ENCODE results near the gene OTULIN. TPM values are rescaled to one million over a fixed set of nuclear protein-coding genes. Genes with fewer than 3 reads are reported as not detected.

Gene OTULIN
- total and polyA plus RNA-seq, 11 donors: 7.6 to 42.0 (median 27.1) TPM

- H3K27me3 ChIP-seq: no peaks in the 10 kb centered on the region
- DNase-seq (peak; percentile 38 to 66 (median 48)), ATAC-seq (peak in 3 of 4 donors; percentile 16 to 40 (median 16))
- peaks cover 0 to 60% (median 43%) of the 10 kb centered on the region in 12 donors for H3K4me1 ChIP-seq
- no peaks in the 10 kb centered on the region for H3K9me3 ChIP-seq
- intact Hi-C loops (cut with DNase I): no loop called here
- H3K36me3 ChIP-seq: peaks cover 0 to 5% (median 0%) of the 10 kb centered on the region in 9 donors
- H3K4me3 ChIP-seq: peak overlapping the region; percentile 46 to 88 (median 74)
- 2 to 3% (median 3%) methylated on average over 20 to 21 of the region's 21 CpGs for WGBS, 4 donors
- peak in 1 of 12 donors; percentile 23 for TF ChIP-seq CTCF (IDR thresholded peaks at IDR 0.05)
- TF ChIP-seq POLR2A (IDR thresholded peaks at IDR 0.05): no peak
- H3K27ac ChIP-seq: peak overlapping the region; percentile 80 to 98 (median 91)
These were observed 744 bp downstream of the OTULIN start for GRCh38 chr5:14665101-14665822.

GRCh38 chr5:14665949-14666348 is 1.4 kb downstream of the OTULIN start:
- peak in 2 of 12 donors; percentile 24 to 26 for TF ChIP-seq CTCF (IDR thresholded peaks at IDR 0.05)
- no peak for TF ChIP-seq POLR2A (IDR thresholded peaks at IDR 0.05)
- H3K27ac ChIP-seq: peak overlapping the region in 9 of 12 donors; percentile 86 to 98 (median 92)
- peaks cover 0 to 5% (median 0%) of the 10 kb centered on the region in 9 donors for H3K36me3 ChIP-seq
- H3K4me1 ChIP-seq: peaks cover 0 to 67% (median 49%) of the 10 kb centered on the region in 12 donors
- peak in 3 of 5 donors; percentile 30 to 47 (median 33) for DNase-seq
- ATAC-seq: peak in 3 of 4 donors; percentile 8 to 45 (median 15)
- WGBS, 4 donors: 15 to 22% (median 20%) methylated on average over 7 of the region's 7 CpGs
- no peaks in the 10 kb centered on the region for H3K27me3 ChIP-seq
- H3K9me3 ChIP-seq: no peaks in the 10 kb centered on the region
- peak overlapping the region in 11 of 12 donors; percentile 46 to 88 (median 75) for H3K4me3 ChIP-seq
- intact Hi-C loops (cut with DNase I): no loop called here

GRCh38 chr5:14666357-14666756 is 1.8 kb downstream of the OTULIN start:
- ATAC-seq (no peak), DNase-seq (no peak)
- Histone ChIP-seq H3K36me3 (peaks cover 0 to 5% (median 0%) of the 10 kb centered on the region in 9 donors), H3K27me3 (no peaks in the 10 kb centered on the region), H3K4me3 (peak overlapping the region in 9 of 12 donors; percentile 60 to 88 (median 75)), H3K4me1 (peaks cover 0 to 71% (median 53%) of the 10 kb centered on the region in 12 donors), H3K27ac (peak overlapping the region in 8 of 12 donors; percentile 8 to 98 (median 91)), H3K9me3 (no peaks in the 10 kb centered on the region)
- intact Hi-C loops (cut with DNase I): no loop called here
- TF ChIP-seq CTCF (IDR thresholded peaks at IDR 0.05) (no peak), POLR2A (IDR thresholded peaks at IDR 0.05) (no peak)
- 56 to 66% (median 59%) methylated on average over 2 of the region's 2 CpGs for WGBS, 4 donors

- peak overlapping the region in 4 of 12 donors; percentile 1 to 98 (median 18) for H3K27ac ChIP-seq
- peaks cover 0 to 5% (median 0%) of the 10 kb centered on the region in 9 donors for H3K36me3 ChIP-seq
- intact Hi-C loops (cut with DNase I): no loop called here
- TF ChIP-seq CTCF (IDR thresholded peaks at IDR 0.05): no peak
- no peak for TF ChIP-seq POLR2A (IDR thresholded peaks at IDR 0.05)
- H3K4me1 ChIP-seq: peaks cover 0 to 80% (median 62%) of the 10 kb centered on the region in 12 donors
- WGBS, 4 donors: 80 to 84% (median 83%) methylated on average over 8 of the region's 8 CpGs
- ATAC-seq: no peak
- no peaks in the 10 kb centered on the region for H3K9me3 ChIP-seq
- DNase-seq: no peak
- H3K4me3 ChIP-seq: no peak overlapping the region
- H3K27me3 ChIP-seq: no peaks in the 10 kb centered on the region
These were observed 2.8 kb downstream of the OTULIN start for GRCh38 chr5:14667290-14667689.
